ENCODE measurements around the gene INO80B.
"Not testable (repeated sequence)": the region's sequence is repeated elsewhere in the genome, so short reads cannot be mapped to it uniquely, and the experiment has no call there.

The INO80B gene

GRCh38 chr2:74454654-74455511, at the start of gene INO80B:
INO80B (plus strand) TSS chr2:74455087; CDS start chr2:74455117, 30 bp downstream.
- DNase-seq = peak; percentile 98

GRCh38 chr2:74406035-74406434, 48.9 kb upstream of the INO80B start:
- DNase-seq = no peak

GRCh38 chr2:74407682-74408081, 47.2 kb upstream of the INO80B start:
- no peak for DNase-seq

- no peak for DNase-seq
These were observed 41.7 kb upstream of the INO80B start for GRCh38 chr2:74413001-74413698.

- no peak for DNase-seq
These were observed 40.4 kb upstream of the INO80B start for GRCh38 chr2:74414441-74414840.

- DNase-seq = no peak
These were observed 39.8 kb upstream of the INO80B start for GRCh38 chr2:74414881-74415761.

- DNase-seq = no peak
These were observed 39.0 kb upstream of the INO80B start for GRCh38 chr2:74415762-74416395.

- DNase-seq = no peak
These were observed 38.1 kb upstream of the INO80B start for GRCh38 chr2:74416778-74417177.

GRCh38 chr2:74417197-74417596, 37.7 kb upstream of the INO80B start:
- no peak for DNase-seq

GRCh38 chr2:74417763-74418162, 37.1 kb upstream of the INO80B start:
- DNase-seq = no peak

- no peak for DNase-seq
These were observed 36.6 kb upstream of the INO80B start for GRCh38 chr2:74418312-74418711.

- DNase-seq = no peak
These were observed 35.5 kb upstream of the INO80B start for GRCh38 chr2:74419345-74419744.

GRCh38 chr2:74420006-74420405, 34.9 kb upstream of the INO80B start:
- DNase-seq = no peak

GRCh38 chr2:74420443-74421103, 34.3 kb upstream of the INO80B start:
- DNase-seq = not testable (repeated sequence)

GRCh38 chr2:74421221-74421870, 33.5 kb upstream of the INO80B start, which contains the start of the genes C2orf81 and WDR54:
C2orf81 (minus strand) TSS chr2:74421619; CDS start chr2:74421560, 59 bp downstream.
WDR54 (plus strand) TSS chr2:74421730; CDS start chr2:74422154, 424 bp downstream.
- peak; percentile 95 for DNase-seq

- no peak for DNase-seq
These were observed 31.4 kb upstream of the INO80B start for GRCh38 chr2:74423231-74424095.

GRCh38 chr2:74424139-74424992, 30.5 kb upstream of the INO80B start:
- DNase-seq = no peak

GRCh38 chr2:74424995-74425406, 29.9 kb upstream of the INO80B start:
- no peak for DNase-seq

- no peak for DNase-seq
These were observed 29.4 kb upstream of the INO80B start for GRCh38 chr2:74425523-74425922.

Measured in stimulated activated CD4-positive, alpha-beta T cell treated with anti-CD3 and anti-CD28 coated beads, Interleukin-1b, Interleukin-23, amount 100 ng/mL, for 48 hours (primary cell).